Measurements from ENCODE around the gene HRNR.

DNA sequence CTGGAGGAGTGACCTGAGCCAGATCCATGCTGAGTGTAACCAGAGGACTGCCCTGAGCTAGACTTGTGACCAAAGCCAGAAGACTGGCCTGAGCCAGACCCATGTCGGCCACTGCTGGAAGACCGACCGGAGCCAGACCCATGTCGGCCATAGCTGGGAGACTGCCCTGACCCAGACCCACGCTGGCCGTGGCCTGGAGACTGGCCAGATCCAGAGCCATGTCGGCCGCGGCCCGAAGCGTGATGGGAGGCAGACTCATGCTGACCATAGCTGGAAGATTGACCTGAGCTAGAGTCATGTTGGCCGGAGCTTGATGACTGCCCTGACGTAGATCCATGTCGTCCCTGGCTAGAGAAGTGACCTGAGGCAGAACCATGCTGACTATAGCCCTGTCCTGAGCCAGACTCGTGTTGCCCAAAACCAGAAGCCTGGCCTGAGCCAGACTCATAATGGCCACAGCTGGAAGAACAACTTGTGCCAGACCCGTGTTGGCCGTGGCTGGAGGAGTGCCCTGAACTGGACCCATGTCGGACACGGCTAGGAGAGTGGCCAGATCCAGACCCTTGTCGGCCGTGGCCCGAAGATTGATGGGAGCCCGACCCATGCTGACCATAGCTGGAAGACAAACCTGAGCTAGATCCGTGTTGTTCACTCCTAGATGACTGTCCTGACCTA lies 5.1 kb downstream of the HRNR start:
- TF ChIP-seq, protein P1, sequence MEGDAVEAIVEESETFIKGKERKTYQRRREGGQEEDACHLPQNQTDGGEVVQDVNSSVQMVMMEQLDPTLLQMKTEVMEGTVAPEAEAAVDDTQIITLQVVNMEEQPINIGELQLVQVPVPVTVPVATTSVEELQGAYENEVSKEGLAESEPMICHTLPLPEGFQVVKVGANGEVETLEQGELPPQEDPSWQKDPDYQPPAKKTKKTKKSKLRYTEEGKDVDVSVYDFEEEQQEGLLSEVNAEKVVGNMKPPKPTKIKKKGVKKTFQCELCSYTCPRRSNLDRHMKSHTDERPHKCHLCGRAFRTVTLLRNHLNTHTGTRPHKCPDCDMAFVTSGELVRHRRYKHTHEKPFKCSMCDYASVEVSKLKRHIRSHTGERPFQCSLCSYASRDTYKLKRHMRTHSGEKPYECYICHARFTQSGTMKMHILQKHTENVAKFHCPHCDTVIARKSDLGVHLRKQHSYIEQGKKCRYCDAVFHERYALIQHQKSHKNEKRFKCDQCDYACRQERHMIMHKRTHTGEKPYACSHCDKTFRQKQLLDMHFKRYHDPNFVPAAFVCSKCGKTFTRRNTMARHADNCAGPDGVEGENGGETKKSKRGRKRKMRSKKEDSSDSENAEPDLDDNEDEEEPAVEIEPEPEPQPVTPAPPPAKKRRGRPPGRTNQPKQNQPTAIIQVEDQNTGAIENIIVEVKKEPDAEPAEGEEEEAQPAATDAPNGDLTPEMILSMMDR (IDR thresholded peaks at IDR 0.05), result no peak
- TF ChIP-seq POLR2AphosphoS5 (IDR thresholded peaks at IDR 0.05) (no peak), EP300 (IDR thresholded peaks at IDR 0.05) (no peak), POLR2A (IDR thresholded peaks at IDR 0.05) (no peak)

All from upper lobe of left lung (tissue), 4 donors.